Large intestine (tissue), 3 donors: ENCODE measurements around the gene AMN. TPM values are rescaled to one million over a fixed set of nuclear protein-coding genes. Genes with fewer than 3 reads are reported as not detected.
A peak's percentile ranks its signal among the peaks of the same experiment; 100 is the strongest.
"Not testable (repeated sequence)": the region's sequence is repeated elsewhere in the genome, so short reads cannot be mapped to it uniquely, and the experiment has no call there.

ENCODE experiments used
- DNase-seq, 2 donors: peaks; one replicate each; pipeline versions ENCODE4 v3.0.0 to v3.0.0-alpha.2; 2013
- H3K27ac ChIP-seq: one replicate; pipeline ENCODE4 v1.5.1; 2013; ENCODE audit warnings: low read length
- H3K27me3 ChIP-seq: 2 replicates; pipeline ENCODE4 v1.6.1; 2013; ENCODE audit warnings: low read length; ENCODE audit not compliant: control insufficient read depth, insufficient read depth
- H3K36me3 ChIP-seq: 2 replicates; pipeline ENCODE4 v1.6.1; 2013; ENCODE audit warnings: low read length; ENCODE audit not compliant: control insufficient read depth, insufficient read depth
- H3K4me1 ChIP-seq: one replicate; pipeline ENCODE4 v1.6.1; 2013; ENCODE audit warnings: low read length; ENCODE audit not compliant: control insufficient read depth, insufficient read depth
- H3K4me3 ChIP-seq: one replicate; pipeline ENCODE4 v1.5.1; 2013; ENCODE audit warnings: low read length
- H3K9me3 ChIP-seq: one replicate; pipeline ENCODE4 v1.6.1; 2013; ENCODE audit warnings: mild to moderate bottlenecking, low read depth, low read length, moderate library complexity; ENCODE audit not compliant: control insufficient read depth
- WGBS: methylation state at CpG from one replicate; pipeline ENCODE4 v1.1.5; 2013; ENCODE audit warnings: low lambda C conversion rate; ENCODE audit not compliant: insufficient coverage; 5-methylcytosine and 5-hydroxymethylcytosine counted together
- polyA plus RNA-seq: library from polyadenylated mRNA; unstranded; fragments of 120-200 nt; gene quantifications from one replicate; pipeline ENCODE4 v1.2.1, GENCODE V29; 2013

The AMN gene
- polyA plus RNA-seq, 1 donor: 327 TPM

- peaks cover 30% of the 10 kb centered on the region for H3K9me3 ChIP-seq
- H3K27ac ChIP-seq: no peak overlapping the region
- 100% methylated on average over 5 of the region's 5 CpGs for WGBS
- DNase-seq: no peak
- H3K4me1 ChIP-seq: peaks cover 16% of the 10 kb centered on the region
- peaks cover 24% of the 10 kb centered on the region for H3K27me3 ChIP-seq
- peaks cover 2% of the 10 kb centered on the region for H3K36me3 ChIP-seq
- H3K4me3 ChIP-seq: no peak overlapping the region
Measured at GRCh38 chr14:102920273-102920997, 2.0 kb upstream of the AMN start.

- H3K27ac ChIP-seq: no peak overlapping the region
- WGBS: 100% methylated on average over 1 of the region's 1 CpG
- H3K4me3 ChIP-seq: no peak overlapping the region
- peaks cover 2% of the 10 kb centered on the region for H3K36me3 ChIP-seq
- H3K9me3 ChIP-seq: peaks cover 30% of the 10 kb centered on the region
- peaks cover 24% of the 10 kb centered on the region for H3K27me3 ChIP-seq
- peaks cover 20% of the 10 kb centered on the region for H3K4me1 ChIP-seq
- no peak for DNase-seq
Measured at GRCh38 chr14:102920998-102921304, 1.5 kb upstream of the AMN start.

GRCh38 chr14:102923201-102923924 is 900 bp downstream of the AMN start:
- peak overlapping the region; percentile 94 for H3K27ac ChIP-seq
- no CpG with 5 or more reads among the region's 53 CpGs for WGBS
- DNase-seq: no peak

DNA sequence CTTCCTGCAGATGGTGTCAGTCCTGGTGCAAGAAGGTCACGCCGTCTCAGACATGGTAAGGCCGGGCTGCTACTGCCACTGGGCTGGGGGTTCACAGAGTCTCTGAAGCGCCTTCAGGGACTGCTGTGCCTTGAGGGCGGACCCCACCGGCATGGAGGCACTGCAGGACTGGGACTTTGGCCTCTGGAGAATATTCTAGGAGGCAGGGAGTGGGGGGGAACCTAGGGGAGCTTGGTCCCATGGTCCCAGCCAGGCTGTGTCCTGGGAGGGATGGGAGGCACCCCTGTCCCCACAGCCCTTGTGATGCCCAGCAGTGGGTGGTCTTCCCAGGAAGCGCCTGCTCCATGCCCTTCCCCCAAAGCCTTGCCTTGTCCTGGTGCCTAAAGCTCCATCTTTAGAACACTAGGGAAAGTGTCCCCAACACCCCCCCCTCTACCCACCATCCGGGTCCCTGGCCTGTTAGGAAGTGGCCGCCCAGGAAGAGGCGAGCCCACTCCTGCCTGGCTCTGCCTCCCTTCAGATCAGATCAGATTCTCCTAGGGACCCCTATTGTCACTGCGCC is 1.5 kb downstream of the AMN start:
- peaks cover 37% of the 10 kb centered on the region for H3K9me3 ChIP-seq
- H3K4me3 ChIP-seq: peak overlapping the region; percentile 98
- DNase-seq: peak in 1 of 2 donors; percentile 74
- H3K36me3 ChIP-seq: peaks cover 2% of the 10 kb centered on the region
- no CpG with 5 or more reads among the region's 11 CpGs for WGBS
- peak overlapping the region; percentile 94 for H3K27ac ChIP-seq
- H3K4me1 ChIP-seq: peaks cover 39% of the 10 kb centered on the region
- H3K27me3 ChIP-seq: peaks cover 32% of the 10 kb centered on the region

More at GRCh38 chr14:102923201-102923924, 900 bp downstream of the AMN start:
- H3K4me3 ChIP-seq: peak overlapping the region; percentile 98
- H3K9me3 ChIP-seq: peaks cover 31% of the 10 kb centered on the region
- H3K4me1 ChIP-seq: peaks cover 34% of the 10 kb centered on the region
- H3K36me3 ChIP-seq: peaks cover 2% of the 10 kb centered on the region
- peaks cover 26% of the 10 kb centered on the region for H3K27me3 ChIP-seq

DNA sequence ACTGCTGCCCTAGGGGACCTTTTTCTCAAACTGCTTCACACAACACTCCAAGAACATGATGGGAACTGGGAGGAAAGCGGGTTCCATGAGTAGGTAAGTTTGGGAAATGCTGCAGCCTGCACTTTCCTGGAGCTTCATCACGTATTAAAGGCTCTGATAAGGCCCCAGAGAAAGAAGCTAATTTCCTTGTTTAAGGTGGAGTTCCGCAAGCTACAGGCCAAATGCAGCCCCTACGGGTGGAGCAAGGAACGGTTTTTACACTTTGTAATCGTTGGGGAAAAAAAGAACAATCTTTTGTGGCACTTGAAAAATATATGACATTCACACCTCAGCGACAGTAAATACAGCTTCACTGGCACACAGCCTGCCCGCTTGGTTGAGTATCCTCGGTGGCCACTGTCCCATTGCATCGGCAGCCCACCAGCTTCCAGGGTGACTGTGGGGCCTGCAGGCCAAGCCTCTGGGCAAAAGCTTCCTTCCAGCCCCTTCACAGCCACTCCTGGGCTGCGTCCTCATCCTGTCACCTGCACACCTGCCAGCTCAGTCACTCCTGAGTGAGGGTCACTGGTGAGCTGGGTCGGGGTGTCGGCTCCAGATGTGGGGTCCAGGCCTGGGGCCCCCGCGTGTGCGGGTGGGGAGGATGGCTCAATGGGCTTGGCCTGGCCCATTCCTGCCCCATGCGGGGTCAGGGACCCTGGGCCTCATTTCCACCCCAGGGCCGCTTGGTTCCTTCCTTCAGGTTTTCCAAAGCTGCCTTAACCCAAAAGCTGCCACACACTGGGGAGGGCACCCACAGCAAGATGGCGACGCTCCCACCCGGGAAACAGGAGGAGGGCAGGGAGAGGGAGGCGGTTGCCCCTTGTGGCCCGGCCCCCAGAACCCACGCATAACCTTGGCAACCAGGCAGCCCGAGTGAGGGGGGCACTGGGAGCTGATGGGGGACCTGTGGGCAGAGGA is 2.4 kb downstream of the AMN start:
- DNase-seq: peak in 1 of 2 donors; percentile 28
- H3K4me1 ChIP-seq: peaks cover 45% of the 10 kb centered on the region
- H3K36me3 ChIP-seq: peaks cover 2% of the 10 kb centered on the region
- peaks cover 40% of the 10 kb centered on the region for H3K27me3 ChIP-seq
- peak overlapping the region; percentile 94 for H3K27ac ChIP-seq
- no CpG with 5 or more reads among the region's 25 CpGs for WGBS
- peaks cover 41% of the 10 kb centered on the region for H3K9me3 ChIP-seq
- H3K4me3 ChIP-seq: peak overlapping the region; percentile 98

DNA sequence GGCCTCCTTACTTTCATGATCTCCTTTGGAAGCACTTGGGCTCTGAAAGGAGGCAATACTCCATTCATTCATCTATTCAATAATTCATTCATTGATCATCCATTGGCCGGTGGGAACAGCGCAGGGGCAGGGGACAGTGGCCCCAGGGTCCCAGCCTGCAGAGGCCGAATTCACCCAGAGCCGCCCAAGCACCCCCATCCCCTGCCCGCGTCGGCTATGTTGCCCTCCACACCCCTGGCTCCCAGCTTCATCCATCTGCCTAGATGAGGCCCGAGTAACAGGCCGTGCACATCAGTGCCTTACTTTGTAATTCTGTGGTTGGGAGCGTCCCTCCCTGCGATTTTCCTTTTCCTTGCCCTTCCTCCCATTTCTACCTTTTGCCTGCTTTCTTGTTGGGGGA is 3.2 kb downstream of the AMN start:
- 100% methylated on average over 1 of the region's 11 CpGs for WGBS
- H3K4me1 ChIP-seq: peaks cover 48% of the 10 kb centered on the region
- H3K27ac ChIP-seq: peak overlapping the region; percentile 94
- no peak overlapping the region for H3K4me3 ChIP-seq
- H3K27me3 ChIP-seq: peaks cover 43% of the 10 kb centered on the region
- peaks cover 2% of the 10 kb centered on the region for H3K36me3 ChIP-seq
- H3K9me3 ChIP-seq: peaks cover 36% of the 10 kb centered on the region
- no peak for DNase-seq

GRCh38 chr14:102926104-102926503 is 3.6 kb downstream of the AMN start:
- peaks cover 5% of the 10 kb centered on the region for H3K36me3 ChIP-seq
- H3K4me1 ChIP-seq: peaks cover 52% of the 10 kb centered on the region
- H3K27me3 ChIP-seq: peaks cover 45% of the 10 kb centered on the region
- DNase-seq: peak in 1 of 2 donors; percentile 37
- no peak overlapping the region for H3K4me3 ChIP-seq
- peak overlapping the region; percentile 94 for H3K27ac ChIP-seq
- no CpG with 5 or more reads among the region's 12 CpGs for WGBS
- peaks cover 35% of the 10 kb centered on the region for H3K9me3 ChIP-seq

- not testable (repeated sequence) for H3K4me3 ChIP-seq, DNase-seq
- Histone ChIP-seq H3K9me3 (peaks cover 29% of the 10 kb centered on the region), H3K27ac (peak overlapping the region; percentile 94), H3K27me3 (peaks cover 45% of the 10 kb centered on the region), H3K36me3 (peaks cover 11% of the 10 kb centered on the region), H3K4me1 (peaks cover 57% of the 10 kb centered on the region)
- WGBS: 100% methylated on average over 1 of the region's 10 CpGs
Measured at GRCh38 chr14:102926840-102927239, 4.4 kb downstream of the AMN start.

- Histone ChIP-seq H3K36me3 (peaks cover 15% of the 10 kb centered on the region), H3K27ac (peak overlapping the region; percentile 94), H3K4me1 (peaks cover 55% of the 10 kb centered on the region), H3K9me3 (peaks cover 29% of the 10 kb centered on the region), H3K27me3 (peaks cover 44% of the 10 kb centered on the region), H3K4me3 (peak overlapping the region; percentile 66)
- no CpG with 5 or more reads among the region's 19 CpGs for whole genome bisulfite sequencing
- peak; percentile 95 to 97 for DNase-seq
Measured at GRCh38 chr14:102927346-102927877, 4.9 kb downstream of the AMN start.
